ENCODE data around the gene HNRNPM.

HNRNPM gene

GRCh38 chr19:8457209-8457608 is 12.4 kb downstream of the HNRNPM start:
- no peak for TF ChIP-seq ZC3H10 (CRISPR knock-in tag; IDR thresholded peaks at IDR 0.05)
- TF ChIP-seq ISL1 (CRISPR knock-in tag; IDR thresholded peaks at IDR 0.05): 0 out of 2 replicates have a peak, but pooled peaks have one; percentile 20
- ATAC-seq: no peak

- no peak for ATAC-seq
- TF ChIP-seq POU6F1 (CRISPR knock-in tag; IDR thresholded peaks at IDR 0.05; ENCODE audit: borderline replicate concordance, low read depth) (no peak), SNAI2 (CRISPR knock-in tag; IDR thresholded peaks at IDR 0.05) (no peak)
Observed at GRCh38 chr19:8457827-8458226, 13.1 kb downstream of the HNRNPM start.

GRCh38 chr19:8458380-8458779 is 13.6 kb downstream of the HNRNPM start:
- TF ChIP-seq TSHZ2 (CRISPR knock-in tag; IDR thresholded peaks at IDR 0.05) (no peak), ARNTL (CRISPR knock-in tag; IDR thresholded peaks at IDR 0.05; ENCODE audit: borderline replicate concordance, low read depth) (no peak), CSRNP3 (CRISPR knock-in tag; IDR thresholded peaks at IDR 0.05) (no peak), TCF4 (CRISPR knock-in tag; IDR thresholded peaks at IDR 0.05; ENCODE audit: borderline replicate concordance) (no peak), OSR1 (CRISPR knock-in tag; IDR thresholded peaks at IDR 0.05) (no peak), ZNF70 (CRISPR knock-in tag; IDR thresholded peaks at IDR 0.05) (no peak), ZFP30 (CRISPR knock-in tag; IDR thresholded peaks at IDR 0.05) (no peak), ZFP3 (CRISPR knock-in tag; IDR thresholded peaks at IDR 0.05) (no peak), ESRRG (CRISPR knock-in tag; IDR thresholded peaks at IDR 0.05) (no peak), PPARA (CRISPR knock-in tag; IDR thresholded peaks at IDR 0.05; ENCODE audit: borderline replicate concordance) (no peak), SNAI2 (CRISPR knock-in tag; IDR thresholded peaks at IDR 0.05) (no peak), RARB (CRISPR knock-in tag; IDR thresholded peaks at IDR 0.05) (no peak), ZNF8 (CRISPR knock-in tag; IDR thresholded peaks at IDR 0.05) (no peak), ZC3H10 (CRISPR knock-in tag; IDR thresholded peaks at IDR 0.05) (no peak), ZNF565 (CRISPR knock-in tag; conservative IDR thresholded peaks at IDR 0.05; ENCODE audit: low read depth) (no peak)
- ATAC-seq: no peak

GRCh38 chr19:8459095-8459494 is 14.3 kb downstream of the HNRNPM start:
- ATAC-seq: peak; percentile 19; the same call in 2 of the 3 replicates
- no peak for TF ChIP-seq POU6F1 (CRISPR knock-in tag; IDR thresholded peaks at IDR 0.05; ENCODE audit: borderline replicate concordance, low read depth)
- TF ChIP-seq CSRNP3 (CRISPR knock-in tag; IDR thresholded peaks at IDR 0.05): no peak
- no peak for TF ChIP-seq OSR1 (CRISPR knock-in tag; IDR thresholded peaks at IDR 0.05)
- TF ChIP-seq ARNTL (CRISPR knock-in tag; IDR thresholded peaks at IDR 0.05; ENCODE audit: borderline replicate concordance, low read depth): no peak
- no peak for TF ChIP-seq BACH2 (CRISPR knock-in tag; IDR thresholded peaks at IDR 0.05; ENCODE audit: borderline replicate concordance)
- no peak for TF ChIP-seq CREB5 (CRISPR knock-in tag; IDR thresholded peaks at IDR 0.05; ENCODE audit: low read depth)

All from SK-N-SH treated with all-trans-retinoic acid at 6 μM for 48 hours (cell line).